Measurements from ENCODE around the gene UMAD1.

DNA sequence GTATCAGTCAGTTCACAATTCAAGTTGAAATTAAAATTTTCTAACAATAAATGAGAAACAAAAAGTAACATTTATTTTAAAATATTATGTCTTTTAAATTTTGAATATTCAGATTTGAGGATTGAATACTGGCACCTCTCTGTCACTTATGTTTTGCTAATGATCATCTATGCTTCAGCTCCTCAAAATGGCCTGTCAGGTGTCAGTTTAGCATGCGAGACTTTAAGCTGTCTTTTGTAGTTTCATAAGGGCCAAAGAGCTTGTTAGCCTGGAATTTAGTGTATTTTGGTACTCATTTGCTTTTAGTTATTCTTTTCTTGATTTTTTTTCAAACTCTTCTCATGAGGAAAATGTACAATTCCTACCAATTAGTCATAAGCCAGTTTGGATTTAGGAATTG lies 179.9 kb downstream of the UMAD1 start:
- TF ChIP-seq GATA2 (IDR thresholded peaks at IDR 0.05; ENCODE audit: low read depth, low read length) (no peak), GATA3 (IDR thresholded peaks at IDR 0.05; ENCODE audit: low read depth, low read length) (no peak)

Data from SH-SY5Y (cell line).